K562 (cell line): ENCODE data around the gene PRPF6. TPM values are rescaled to one million over a fixed set of nuclear protein-coding genes. Genes with fewer than 3 reads are reported as not detected.

Experiments used
- ATF7 ChIP-seq: fragments of 450-650 bp; IDR thresholded peaks from 2 replicates; pipeline ENCODE4 v1.7.1; 2014; ENCODE audit warnings: mild to moderate bottlenecking, moderate library complexity
- CBX1 ChIP-seq: sonication (generic); IDR thresholded peaks from 2 replicates; pipeline ENCODE4 v1.6.1; 2016; ENCODE audit warnings: antibody characterized with exemption, low read depth, mild to moderate bottlenecking
- CTCFL ChIP-seq: IDR thresholded peaks from 2 replicates; pipeline ENCODE4 v1.6.1; 2011; ENCODE audit warnings: borderline replicate concordance, low read depth, mild to moderate bottlenecking, moderate library complexity, low read length; ENCODE audit not compliant: insufficient read depth, poor library complexity, severe bottlenecking
- DDX20 ChIP-seq: fragments of 450-650 bp; IDR thresholded peaks from 2 replicates; pipeline ENCODE4 v1.6.1; 2016; ENCODE audit warnings: missing genetic modification characterization, low read depth, mild to moderate bottlenecking, missing compliant biosample characterization, moderate library complexity
- ELF2 ChIP-seq: fragments of 250-450 bp; sonication (Bioruptor Pico); IDR thresholded peaks from 2 replicates; pipeline ENCODE4 v1.5.0; 2021; ENCODE audit warnings: mild to moderate bottlenecking
- GABPA ChIP-seq: fragments of 200-800 bp; sonication (Bioruptor generic); conservative IDR thresholded peaks from 2 replicates; pipeline ENCODE4 v1.6.1; 2016; ENCODE audit warnings: low read depth, missing genetic modification characterization, missing compliant biosample characterization
- GABPB1 ChIP-seq: sonication (generic); formaldehyde crosslinking; IDR thresholded peaks from 2 replicates; pipeline ENCODE4 v1.8.0; 2022; ENCODE audit warnings: mild to moderate bottlenecking, missing genetic modification reagents
- HLTF ChIP-seq: fragments of 450-650 bp; IDR thresholded peaks from 2 replicates; pipeline ENCODE4 v1.6.1; 2016
- JUND ChIP-seq, 2 experiments: IDR thresholded peaks; 2 replicates in 1 of 2; 3 replicates in 1 of 2; pipeline ENCODE4 v1.6.1; 2011; ENCODE audit warnings: borderline replicate concordance in 2 of 2, low read depth in 2 of 2, low read length in 2 of 2, improper control_type of control experiment in 1 of 2, missing biosample characterization in 1 of 2, missing genetic modification characterization in 1 of 2, missing genetic modification reagents in 1 of 2
- NRF1 ChIP-seq, 2 experiments: fragments of 450-650 bp; IDR thresholded peaks in 1 of 2; conservative IDR thresholded peaks in 1 of 2; 2 replicates each; pipeline ENCODE4 v1.6.1; 2014; ENCODE audit warnings: mild to moderate bottlenecking in 2 of 2
- PCBP1 ChIP-seq: fragments of 200-400 bp; formaldehyde crosslinking; IDR thresholded peaks from 2 replicates; pipeline ENCODE4 v1.6.1; 2018; ENCODE audit warnings: mild to moderate bottlenecking, low read depth, low read length; ENCODE audit not compliant: poor library complexity, severe bottlenecking
- RBFOX2 ChIP-seq: fragments of 200-400 bp; formaldehyde crosslinking; IDR thresholded peaks from 2 replicates; pipeline ENCODE4 v1.6.1; 2017; ENCODE audit warnings: low read depth, mild to moderate bottlenecking, low read length, moderate library complexity
- TAF9B ChIP-seq: fragments of 450-650 bp; IDR thresholded peaks from 2 replicates; pipeline ENCODE4 v1.6.1; 2018; ENCODE audit warnings: mild to moderate bottlenecking; ENCODE audit not compliant: partially characterized antibody
- THRB ChIP-seq: fragments of 450-650 bp; formaldehyde crosslinking; conservative IDR thresholded peaks from 2 replicates; pipeline ENCODE4 v1.4.0; 2022; ENCODE audit warnings: mild to moderate bottlenecking, missing genetic modification characterization
- ZBTB1 ChIP-seq: sonication (generic); formaldehyde crosslinking; IDR thresholded peaks from 2 replicates; pipeline ENCODE4 v1.8.1; 2023; ENCODE audit warnings: missing genetic modification reagents, low read depth, mild to moderate bottlenecking, borderline replicate concordance
- ZFP36 ChIP-seq: fragments of 150-350 bp; IDR thresholded peaks from 2 replicates; pipeline ENCODE4 v1.6.1; 2018; ENCODE audit warnings: low read length, low read depth; ENCODE audit not compliant: partially characterized antibody
- polyA plus RNA-seq, 8 experiments: library from polyadenylated mRNA; depleted of rRNA in 4 of 8; stranded (reverse) in 5 of 8; unstranded in 3 of 8; fragments of >200 nt; fragmentation: Nextera tagmentation in 2 of 8; fragmentation: Illumina TruSeq in 1 of 8; extraction: Ambion mirVana in 2 of 8; extraction: Trizol in 1 of 8; gene quantifications; 2 replicates each; pipeline versions ENCODE4 v1.2.1 to v1.2.3, GENCODE V29; 2011 to 2014; ENCODE audit warnings: inconsistent platforms in 1 of 8, missing spikeins in 1 of 8
- total RNA-seq, 7 experiments: library from RNA; depleted of rRNA in 6 of 7; stranded (reverse); fragments of >200 nt in 6 of 7; fragmentation: Illumina TruSeq in 2 of 7; extraction: Trizol in 2 of 7; gene quantifications; 2 replicates each; pipeline versions ENCODE4 v1.2.1 to v1.2.3, GENCODE V29; 2011 to 2021; ENCODE audit warnings: low replicate concordance in 1 of 7
- TF ChIP-seq, protein P1 (sequence below): sonication (generic); formaldehyde crosslinking; IDR thresholded peaks from 2 replicates; pipeline ENCODE4 v1.8.1; 2023; ENCODE audit warnings: mild to moderate bottlenecking, missing genetic modification reagents
- TF ChIP-seq, protein P2 (sequence below), 2 experiments: IDR thresholded peaks; 2 replicates each; pipeline ENCODE4 v1.6.1; 2011; ENCODE audit warnings: borderline replicate concordance in 1 of 2, control low read depth in 1 of 2, low read depth in 1 of 2, low read length in 1 of 2, mild to moderate bottlenecking in 1 of 2, mixed read lengths in 1 of 2, moderate library complexity in 1 of 2; ENCODE audit not compliant: insufficient read depth in 1 of 2, insufficient read length in 1 of 2, poor library complexity in 1 of 2, severe bottlenecking in 1 of 2; ENCODE audit errors: extremely low read depth in 1 of 2

PRPF6 gene
- total and polyA plus RNA-seq, 9 of the 15 experiments (the other 6 are each of a cell fraction or from before 2014, with no cell fraction given) = 4.2 to 83.2 (median 59.9) TPM

DNA sequence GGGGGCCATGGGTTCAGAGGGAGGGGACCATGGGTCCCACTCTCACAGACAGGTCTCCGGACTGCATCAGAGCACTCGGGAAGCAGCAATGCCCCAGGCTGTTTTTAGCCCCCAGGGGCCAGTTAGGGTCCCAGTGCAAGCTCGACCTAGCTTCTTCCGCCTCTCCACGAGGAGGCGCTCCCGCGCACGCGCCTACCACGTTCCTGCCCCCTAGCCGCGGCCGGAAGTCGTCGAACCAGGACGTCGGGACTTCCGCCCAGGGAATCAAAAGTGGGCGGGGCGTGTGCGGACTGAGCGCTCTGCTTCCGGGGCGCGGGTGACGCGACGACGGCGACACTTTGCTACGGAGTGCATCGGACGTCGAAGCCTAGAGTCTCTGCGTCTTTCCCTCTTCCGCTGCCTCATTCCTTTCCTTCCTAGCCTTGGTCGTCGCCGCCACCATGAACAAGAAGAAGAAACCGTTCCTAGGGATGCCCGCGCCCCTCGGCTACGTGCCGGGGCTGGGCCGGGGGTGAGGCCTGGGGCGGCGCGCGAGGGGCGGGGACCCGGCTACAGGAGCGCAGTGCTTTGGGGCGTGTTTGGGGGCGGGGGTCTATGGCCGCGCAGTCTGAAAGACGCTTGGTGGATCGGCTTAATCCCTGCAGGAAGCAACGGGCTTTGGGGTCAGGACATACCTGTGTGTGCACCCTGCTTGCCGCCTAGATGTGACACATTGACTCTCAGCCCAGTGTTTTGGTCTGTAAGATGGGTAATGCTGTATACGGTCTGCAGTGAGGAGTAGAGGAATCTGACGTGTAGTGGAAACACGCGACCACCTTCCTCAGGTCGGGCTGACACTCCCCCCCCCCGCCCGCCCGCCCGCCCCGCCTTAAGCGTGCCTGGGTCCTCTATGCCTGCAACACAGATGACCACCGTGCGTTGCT lies at the start of gene PRPF6 (continued):
- TF ChIP-seq TAF9B (peak; percentile 13), HLTF (peak; percentile 15; the same call in 1 of the 2 replicates), PCBP1 (peak; percentile 42), CTCFL (peak; percentile 100), CBX1 (peak; percentile 79; the same call in 1 of the 2 replicates), GABPA (tag) (peak; percentile 99), JUND (IDR thresholded peaks at IDR 0.05; ENCODE audit: borderline replicate concordance, low read depth, low read length) (peak; percentile 80), JUND (tag; IDR thresholded peaks at IDR 0.05; ENCODE audit: borderline replicate concordance, low read depth, low read length) (no peak; the same call in 2 of the 3 replicates), ZFP36 (peak; percentile 5), RBFOX2 (peak; percentile 89), THRB (CRISPR knock-in tag) (no peak), GABPB1 (peak; percentile 99), ELF2 (peak; percentile 90), ZBTB1 (no peak), ATF7 (peak; percentile 84; the same call in 1 of the 2 replicates), DDX20 (tag) (no peak), NRF1 (conservative IDR thresholded peaks at IDR 0.05 in 1 of 2, IDR thresholded peaks at IDR 0.05 in 1 of 2) (peak; percentile 88 to 90)
- TF ChIP-seq, protein P1, sequence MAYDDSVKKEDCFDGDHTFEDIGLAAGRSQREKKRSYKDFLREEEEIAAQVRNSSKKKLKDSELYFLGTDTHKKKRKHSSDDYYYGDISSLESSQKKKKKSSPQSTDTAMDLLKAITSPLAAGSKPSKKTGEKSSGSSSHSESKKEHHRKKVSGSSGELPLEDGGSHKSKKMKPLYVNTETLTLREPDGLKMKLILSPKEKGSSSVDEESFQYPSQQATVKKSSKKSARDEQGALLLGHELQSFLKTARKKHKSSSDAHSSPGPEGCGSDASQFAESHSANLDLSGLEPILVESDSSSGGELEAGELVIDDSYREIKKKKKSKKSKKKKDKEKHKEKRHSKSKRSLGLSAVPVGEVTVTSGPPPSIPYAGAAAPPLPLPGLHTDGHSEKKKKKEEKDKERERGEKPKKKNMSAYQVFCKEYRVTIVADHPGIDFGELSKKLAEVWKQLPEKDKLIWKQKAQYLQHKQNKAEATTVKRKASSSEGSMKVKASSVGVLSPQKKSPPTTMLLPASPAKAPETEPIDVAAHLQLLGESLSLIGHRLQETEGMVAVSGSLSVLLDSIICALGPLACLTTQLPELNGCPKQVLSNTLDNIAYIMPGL = peak; percentile 63; the same call in 1 of the 2 replicates
- TF ChIP-seq, protein P2, sequence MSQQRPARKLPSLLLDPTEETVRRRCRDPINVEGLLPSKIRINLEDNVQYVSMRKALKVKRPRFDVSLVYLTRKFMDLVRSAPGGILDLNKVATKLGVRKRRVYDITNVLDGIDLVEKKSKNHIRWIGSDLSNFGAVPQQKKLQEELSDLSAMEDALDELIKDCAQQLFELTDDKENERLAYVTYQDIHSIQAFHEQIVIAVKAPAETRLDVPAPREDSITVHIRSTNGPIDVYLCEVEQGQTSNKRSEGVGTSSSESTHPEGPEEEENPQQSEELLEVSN (IDR thresholded peaks at IDR 0.05; ENCODE audit: borderline replicate concordance in 1 of 2, extremely low read depth in 1 of 2, insufficient read depth in 1 of 2, insufficient read length in 1 of 2, low read depth in 1 of 2, low read length in 1 of 2, poor library complexity in 1 of 2, severe bottlenecking in 1 of 2) = peak; percentile 81 to 93
